GM12873 (cell line): ENCODE measurements around the gene NFIB.

ENCODE experiments used
- CTCF ChIP-seq: IDR thresholded peaks from 2 replicates; pipeline ENCODE4 v1.5.1; 2012; ENCODE audit warnings: low read depth, mild to moderate bottlenecking, moderate library complexity, low read length, control low read depth; ENCODE audit not compliant: insufficient read depth; ENCODE audit errors: missing control alignments

The NFIB gene

GRCh38 chr9:14238079-14238478, 75.9 kb downstream of the NFIB start:
- TF ChIP-seq CTCF, result no peak

GRCh38 chr9:14236591-14236990, 77.3 kb downstream of the NFIB start:
- TF ChIP-seq CTCF, result no peak

- no peak for TF ChIP-seq CTCF
These were observed 81.8 kb downstream of the NFIB start for GRCh38 chr9:14232111-14232510.

- TF ChIP-seq CTCF, result no peak
These were observed 82.5 kb downstream of the NFIB start for GRCh38 chr9:14231196-14231990.

GRCh38 chr9:14228602-14229001, 85.3 kb downstream of the NFIB start:
- TF ChIP-seq CTCF, result no peak

- TF ChIP-seq CTCF, result no peak
These were observed 86.9 kb downstream of the NFIB start for GRCh38 chr9:14226855-14227532.

- no peak for TF ChIP-seq CTCF
These were observed 90.9 kb downstream of the NFIB start for GRCh38 chr9:14223081-14223480.
